Kidney (tissue), 14 donors: ENCODE measurements around the gene STK32A. TPM values are rescaled to one million over a fixed set of nuclear protein-coding genes. Genes with fewer than 3 reads are reported as not detected.

Experiments
- DNase-seq, 5 donors: peaks; one replicate each; pipeline ENCODE4 v3.0.0-alpha.2; 2013 to 2020
- FAIRE-seq: peaks from 2 replicates; lab custom pipeline; 2012; peaks lifted over from hg19 to GRCh38; lab: Jason Lieb, UNC
- H3K27ac ChIP-seq, 2 donors: one replicate each; pipeline ENCODE4 v1.7.0; 2013; ENCODE audit warnings: low read depth in 2 of 2, low read length in 2 of 2, inconsistent platforms in 1 of 2
- H3K27me3 ChIP-seq: one replicate; pipeline ENCODE4 v1.7.1; 2013; ENCODE audit warnings: low read length, inconsistent platforms; ENCODE audit not compliant: control insufficient read depth, insufficient read depth
- H3K36me3 ChIP-seq, 3 donors: one replicate each; pipeline versions ENCODE4 v1.7.0 to v1.7.1; 2013; ENCODE audit warnings: low read length in 3 of 3, control low read depth in 1 of 3, inconsistent platforms in 1 of 3; ENCODE audit not compliant: insufficient read depth in 3 of 3, control insufficient read depth in 2 of 3
- H3K4me1 ChIP-seq, 3 donors: one replicate each; pipeline versions ENCODE4 v1.7.0 to v1.7.1; 2013; ENCODE audit warnings: low read length in 3 of 3, inconsistent platforms in 1 of 3, low read depth in 1 of 3; ENCODE audit not compliant: control insufficient read depth in 2 of 3, insufficient read depth in 2 of 3
- H3K4me3 ChIP-seq, 3 donors: one replicate each; pipeline versions ENCODE4 v1.7.0 to v1.8.1; 2013; ENCODE audit warnings: low read length in 3 of 3, control low read depth in 1 of 3, inconsistent platforms in 1 of 3
- H3K9ac ChIP-seq, 3 donors: one replicate each; pipeline versions ENCODE4 v1.7.0 to v1.7.1; 2013; ENCODE audit warnings: low read length in 3 of 3, control low read depth in 1 of 3, inconsistent platforms in 1 of 3
- H3K9me3 ChIP-seq, 3 donors: one replicate each; pipeline versions ENCODE4 v1.7.0 to v1.7.1; 2013; ENCODE audit warnings: low read length in 3 of 3, control low read depth in 1 of 3, inconsistent platforms in 1 of 3; ENCODE audit not compliant: control insufficient read depth in 2 of 3, insufficient read depth in 1 of 3
- intact Hi-C: fragments of 100-400 bp; cut with DNase I; formaldehyde crosslinking; loops from one replicate; pipeline ENCODE4 v1.11.1; 2022
- polyA plus RNA-seq: library from polyadenylated mRNA; stranded (reverse); fragments of 350-450 nt; fragmentation: Illumina TruSeq; extraction: RNeasy Lipid Tissue Mini Kit (QIAGEN cat#74804); gene quantifications from one replicate; pipeline ENCODE4 v1.2.3, GENCODE V29; 2014; ENCODE audit warnings: low read depth, low replicate concordance; ENCODE audit not compliant: insufficient read depth
- total RNA-seq: library from RNA; stranded (reverse); fragmentation: NEBNext Ultra II Directional; extraction: Animal tissue kit (Norgen Biotek cat#: 25700); gene quantifications from one replicate; pipeline ENCODE4 v1.2.1, GENCODE V29; 2021
- TF ChIP-seq, protein P1 (sequence below): IDR thresholded peaks from 3 replicates; pipeline ENCODE4 v1.5.1; 2012; ENCODE audit warnings: mild to moderate bottlenecking, moderate library complexity, borderline replicate concordance; ENCODE audit not compliant: insufficient read depth; ENCODE audit errors: extremely low read depth
- donor health status: control.
- donor health status: control.
- donor health status: control.
- donor health status: control.
- donor health status: control.
- donor health status: DM: yes; HTN: yes; CAD: no.
- donor health status: Normal renal cell carcinoma (clear cell type).

Gene STK32A
- total and polyA plus RNA-seq, 2 donors from 2014 or later: 7.8 to 8.6 TPM

DNA sequence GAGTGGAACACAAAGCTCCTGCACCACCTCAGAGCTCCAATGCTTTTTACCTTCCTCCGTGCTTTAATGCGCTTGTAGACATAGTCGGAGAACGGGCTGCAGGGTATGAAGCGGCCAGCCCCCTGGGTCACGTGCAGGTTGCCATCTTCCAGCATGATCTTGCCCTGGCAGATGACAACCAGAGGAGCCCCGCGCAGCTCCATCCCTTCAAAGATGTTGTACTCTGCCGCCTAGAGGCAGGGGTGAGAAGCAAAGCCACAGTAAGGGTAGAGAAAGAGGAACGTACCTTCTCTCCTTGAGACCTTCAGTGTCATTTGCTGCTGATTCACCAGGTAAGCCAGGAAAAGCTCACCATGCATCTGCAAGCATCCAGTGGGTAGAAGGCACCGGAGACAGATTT lies 162.8 kb downstream of the STK32A start:
- FAIRE-seq (no peak), DNase-seq (no peak)
- TF ChIP-seq, protein P1, sequence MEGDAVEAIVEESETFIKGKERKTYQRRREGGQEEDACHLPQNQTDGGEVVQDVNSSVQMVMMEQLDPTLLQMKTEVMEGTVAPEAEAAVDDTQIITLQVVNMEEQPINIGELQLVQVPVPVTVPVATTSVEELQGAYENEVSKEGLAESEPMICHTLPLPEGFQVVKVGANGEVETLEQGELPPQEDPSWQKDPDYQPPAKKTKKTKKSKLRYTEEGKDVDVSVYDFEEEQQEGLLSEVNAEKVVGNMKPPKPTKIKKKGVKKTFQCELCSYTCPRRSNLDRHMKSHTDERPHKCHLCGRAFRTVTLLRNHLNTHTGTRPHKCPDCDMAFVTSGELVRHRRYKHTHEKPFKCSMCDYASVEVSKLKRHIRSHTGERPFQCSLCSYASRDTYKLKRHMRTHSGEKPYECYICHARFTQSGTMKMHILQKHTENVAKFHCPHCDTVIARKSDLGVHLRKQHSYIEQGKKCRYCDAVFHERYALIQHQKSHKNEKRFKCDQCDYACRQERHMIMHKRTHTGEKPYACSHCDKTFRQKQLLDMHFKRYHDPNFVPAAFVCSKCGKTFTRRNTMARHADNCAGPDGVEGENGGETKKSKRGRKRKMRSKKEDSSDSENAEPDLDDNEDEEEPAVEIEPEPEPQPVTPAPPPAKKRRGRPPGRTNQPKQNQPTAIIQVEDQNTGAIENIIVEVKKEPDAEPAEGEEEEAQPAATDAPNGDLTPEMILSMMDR: no peak
- H3K27ac ChIP-seq: no peak overlapping the region
- H3K36me3 ChIP-seq: no peaks in the 10 kb centered on the region
- H3K4me3 ChIP-seq: no peak overlapping the region
- H3K27me3 ChIP-seq: no peaks in the 10 kb centered on the region
- H3K4me1 ChIP-seq: no peaks in the 10 kb centered on the region
- H3K9ac ChIP-seq: no peak overlapping the region
- no peaks in the 10 kb centered on the region for H3K9me3 ChIP-seq
- intact Hi-C loops: no loop called here

DNA sequence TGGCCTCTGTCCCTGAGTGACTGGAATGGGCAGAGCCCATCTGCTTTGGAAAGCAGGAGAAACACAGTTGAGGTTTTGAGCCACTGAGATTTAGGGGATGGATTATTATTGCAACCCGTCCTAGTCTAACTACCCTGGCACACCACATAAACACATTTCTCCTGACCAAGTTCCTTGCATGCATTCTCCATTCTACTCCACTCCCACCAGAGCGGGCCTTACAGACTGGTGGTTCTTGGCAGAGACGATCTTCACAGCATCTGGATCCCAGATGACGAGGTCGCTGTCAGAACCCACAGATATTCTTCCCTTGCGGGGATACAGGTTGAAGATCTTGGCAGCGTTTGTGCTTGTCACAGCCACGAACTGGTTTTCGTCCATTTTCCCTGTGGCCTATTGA lies 164.0 kb downstream of the STK32A start:
- no peak overlapping the region for H3K4me3 ChIP-seq
- H3K4me1 ChIP-seq: no peaks in the 10 kb centered on the region
- DNase-seq (no peak), FAIRE-seq (no peak)
- no peak overlapping the region for H3K9ac ChIP-seq
- H3K27ac ChIP-seq: no peak overlapping the region
- no peaks in the 10 kb centered on the region for H3K36me3 ChIP-seq
- H3K9me3 ChIP-seq: no peaks in the 10 kb centered on the region
- intact Hi-C loops: no loop called here
- no peaks in the 10 kb centered on the region for H3K27me3 ChIP-seq
- TF ChIP-seq, protein P1: no peak

DNA sequence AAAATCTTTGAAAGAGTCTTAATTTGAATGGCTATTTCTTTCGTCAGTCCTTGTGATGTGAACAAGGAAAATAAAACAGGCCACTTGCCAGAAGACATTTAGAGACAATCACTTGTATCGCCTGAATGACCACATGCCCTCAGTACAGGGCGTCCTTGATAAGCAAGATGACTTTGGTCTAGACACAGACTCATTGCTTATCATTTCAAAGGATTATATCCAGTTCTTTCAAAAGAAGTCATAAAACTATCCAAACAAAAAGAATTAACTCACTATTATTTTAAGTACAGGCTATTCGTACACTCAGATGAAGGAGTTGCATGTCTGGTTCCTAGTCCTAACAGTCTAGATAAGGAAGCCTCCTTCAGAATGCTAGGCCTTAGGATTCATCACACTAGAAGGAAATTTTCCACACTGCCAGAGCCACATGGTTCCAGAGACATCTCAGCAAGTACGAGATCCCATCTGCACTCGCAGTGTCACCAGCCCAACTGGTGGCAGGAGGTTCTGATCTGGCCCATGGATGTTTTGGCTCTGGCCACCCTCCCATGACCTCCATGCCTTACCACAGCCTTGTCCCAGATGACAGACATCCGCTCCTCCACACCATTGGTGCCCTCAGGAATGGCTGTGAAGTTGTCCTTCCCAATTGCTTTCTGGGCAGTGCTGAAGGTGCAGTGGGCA lies 165.4 kb downstream of the STK32A start:
- Histone ChIP-seq H3K9ac (no peak overlapping the region), H3K36me3 (no peaks in the 10 kb centered on the region), H3K4me3 (no peak overlapping the region), H3K27ac (no peak overlapping the region), H3K9me3 (no peaks in the 10 kb centered on the region), H3K4me1 (peaks cover 0 to 3% (median 0%) of the 10 kb centered on the region in 3 donors), H3K27me3 (no peaks in the 10 kb centered on the region)
- no peak for FAIRE-seq
- TF ChIP-seq, protein P1: no peak
- intact Hi-C loops: no loop called here
- no peak for DNase-seq
